Erythroblast (primary cell): ENCODE data around the gene PIGR.

Experiments
- GATA1 ChIP-seq: IDR thresholded peaks from 2 replicates; pipeline ENCODE4 v1.6.1; 2011; ENCODE audit warnings: low read depth, mild to moderate bottlenecking, control low read depth, low read length, moderate library complexity
- POLR2A ChIP-seq: IDR thresholded peaks from 2 replicates; pipeline ENCODE4 v1.6.1; 2011; ENCODE audit warnings: mild to moderate bottlenecking, low read length

GRCh38 chr1:206958144-206958543 lies 11.9 kb upstream of the PIGR start:
- TF ChIP-seq POLR2A (no peak), GATA1 (no peak)
